GM12873 (cell line): Measurements from ENCODE around the gene BCL11A.

Experiments used
- CTCF ChIP-seq: IDR thresholded peaks from 2 replicates; pipeline ENCODE4 v1.5.1; 2012; ENCODE audit warnings: low read depth, mild to moderate bottlenecking, moderate library complexity, low read length, control low read depth; ENCODE audit not compliant: insufficient read depth; ENCODE audit errors: missing control alignments

The BCL11A gene

GRCh38 chr2:60426341-60426740 lies 127.1 kb downstream of the BCL11A start:
- no peak for TF ChIP-seq CTCF

- no peak for TF ChIP-seq CTCF
Measured at GRCh38 chr2:60424233-60424632, 129.2 kb downstream of the BCL11A start.

GRCh38 chr2:60423505-60423904 lies 129.9 kb downstream of the BCL11A start:
- no peak for TF ChIP-seq CTCF

GRCh38 chr2:60422826-60423483 lies 130.5 kb downstream of the BCL11A start:
- TF ChIP-seq CTCF: no peak

GRCh38 chr2:60416221-60417008 lies 137.0 kb downstream of the BCL11A start:
- TF ChIP-seq CTCF: no peak

GRCh38 chr2:60415814-60416213 lies 137.6 kb downstream of the BCL11A start:
- TF ChIP-seq CTCF: no peak

- TF ChIP-seq CTCF: no peak
Measured at GRCh38 chr2:60414495-60415138, 138.8 kb downstream of the BCL11A start.
